ENCODE results near the gene FMN2.

DNA sequence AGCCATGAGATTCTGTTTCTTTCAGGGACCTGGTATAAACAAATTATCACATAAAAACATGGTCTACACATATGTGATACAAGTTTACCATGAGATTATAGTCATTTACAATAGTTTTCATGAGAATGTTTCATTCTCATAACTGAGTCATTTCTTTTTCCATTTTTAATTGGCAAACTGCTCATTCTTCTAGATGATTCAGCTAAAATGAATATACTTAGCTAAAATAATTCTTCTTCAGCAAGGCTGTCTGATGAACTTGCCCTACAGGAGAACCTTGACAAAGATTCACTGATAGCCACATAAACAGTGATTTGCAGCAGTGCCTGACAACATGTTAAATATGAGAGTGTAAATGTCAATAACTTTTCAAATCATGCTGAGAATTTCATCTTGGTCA is 253.2 kb downstream of the FMN2 start:
- no peak for TF ChIP-seq CTCF (IDR thresholded peaks at IDR 0.05; ENCODE audit: poor library complexity)
- TF ChIP-seq EZH2 (IDR thresholded peaks at IDR 0.05; ENCODE audit: borderline replicate concordance), result no peak
